GM18511 (cell line): ENCODE results near the gene CLEC18B.
"Not testable (repeated sequence)": the region's sequence is repeated elsewhere in the genome, so short reads cannot be mapped to it uniquely, and the experiment has no call there.

Experiments
- ATAC-seq: cut with Tn5 transposase; IDR thresholded peaks from one replicate; pipeline ENCODE4 v1.9.1; 2021; ENCODE audit warnings: mild to moderate bottlenecking, moderate library complexity; ENCODE audit not compliant: unreplicated experiment

The CLEC18B gene

GRCh38 chr16:74420612-74421481 is at the start of gene CLEC18B:
TSS of gene CLEC18B (minus strand) at chr16:74421478. CDS start at chr16:74421270, 208 bp downstream.
- ATAC-seq, result not testable (repeated sequence)

- no peak for ATAC-seq
These were observed 48.7 kb upstream of the CLEC18B start for GRCh38 chr16:74469946-74470478.

- no peak for ATAC-seq
These were observed 47.7 kb upstream of the CLEC18B start for GRCh38 chr16:74468807-74469525.

- ATAC-seq, result peak; percentile 61
These were observed 45.6 kb upstream of the CLEC18B start for GRCh38 chr16:74466872-74467271.

GRCh38 chr16:74465851-74466685 is 44.8 kb upstream of the CLEC18B start:
- ATAC-seq, result no peak

- no peak for ATAC-seq
These were observed 44.0 kb upstream of the CLEC18B start for GRCh38 chr16:74465281-74465680.

- peak; percentile 80 for ATAC-seq
These were observed 42.6 kb upstream of the CLEC18B start for GRCh38 chr16:74463888-74464287.

GRCh38 chr16:74462361-74462760 is 41.1 kb upstream of the CLEC18B start:
- no peak for ATAC-seq

GRCh38 chr16:74461826-74462225 is 40.5 kb upstream of the CLEC18B start:
- no peak for ATAC-seq

GRCh38 chr16:74460542-74460941 is 39.3 kb upstream of the CLEC18B start:
- no peak for ATAC-seq

GRCh38 chr16:74456290-74456625 is 35.0 kb upstream of the CLEC18B start:
- ATAC-seq, result no peak

GRCh38 chr16:74455619-74456289 is 34.5 kb upstream of the CLEC18B start:
- ATAC-seq, result no peak

- ATAC-seq, result no peak
These were observed 33.9 kb upstream of the CLEC18B start for GRCh38 chr16:74455213-74455612.

- peak; percentile 95 for ATAC-seq
These were observed 30.9 kb upstream of the CLEC18B start for GRCh38 chr16:74451951-74452758.

GRCh38 chr16:74450967-74451760 is 29.9 kb upstream of the CLEC18B start:
- ATAC-seq, result no peak

GRCh38 chr16:74450236-74450635 is 29.0 kb upstream of the CLEC18B start:
- ATAC-seq, result no peak

- no peak for ATAC-seq
These were observed 28.2 kb upstream of the CLEC18B start for GRCh38 chr16:74449470-74449869.

- ATAC-seq, result no peak
These were observed 27.7 kb upstream of the CLEC18B start for GRCh38 chr16:74448990-74449389.

- ATAC-seq, result no peak
These were observed 26.3 kb upstream of the CLEC18B start for GRCh38 chr16:74447578-74447977.
